ENCODE results near the gene NBAS.

The NBAS gene

GRCh38 chr2:15302154-15302553 is 259.0 kb downstream of the NBAS start:
- ChIA-PET CTCF (interaction anchor here (1.2 to 2.0 kb wide), 3 partner anchors 11 to 38 kb away, joined by 3 to 6 read pairs (median 5); no protein-coding TSS in a partner anchor), POLR2A (no interaction called here)
- DNase-seq (ENCODE audit: extremely low spot score) = no peak
- TF ChIP-seq, protein P1, sequence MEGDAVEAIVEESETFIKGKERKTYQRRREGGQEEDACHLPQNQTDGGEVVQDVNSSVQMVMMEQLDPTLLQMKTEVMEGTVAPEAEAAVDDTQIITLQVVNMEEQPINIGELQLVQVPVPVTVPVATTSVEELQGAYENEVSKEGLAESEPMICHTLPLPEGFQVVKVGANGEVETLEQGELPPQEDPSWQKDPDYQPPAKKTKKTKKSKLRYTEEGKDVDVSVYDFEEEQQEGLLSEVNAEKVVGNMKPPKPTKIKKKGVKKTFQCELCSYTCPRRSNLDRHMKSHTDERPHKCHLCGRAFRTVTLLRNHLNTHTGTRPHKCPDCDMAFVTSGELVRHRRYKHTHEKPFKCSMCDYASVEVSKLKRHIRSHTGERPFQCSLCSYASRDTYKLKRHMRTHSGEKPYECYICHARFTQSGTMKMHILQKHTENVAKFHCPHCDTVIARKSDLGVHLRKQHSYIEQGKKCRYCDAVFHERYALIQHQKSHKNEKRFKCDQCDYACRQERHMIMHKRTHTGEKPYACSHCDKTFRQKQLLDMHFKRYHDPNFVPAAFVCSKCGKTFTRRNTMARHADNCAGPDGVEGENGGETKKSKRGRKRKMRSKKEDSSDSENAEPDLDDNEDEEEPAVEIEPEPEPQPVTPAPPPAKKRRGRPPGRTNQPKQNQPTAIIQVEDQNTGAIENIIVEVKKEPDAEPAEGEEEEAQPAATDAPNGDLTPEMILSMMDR (IDR thresholded peaks at IDR 0.05; ENCODE audit: control extremely low read depth, extremely low read depth, low read depth, missing control alignments) = no peak

- TF ChIP-seq, protein P1 (IDR thresholded peaks at IDR 0.05; ENCODE audit: control extremely low read depth, extremely low read depth, low read depth, missing control alignments) = no peak
- CTCF ChIA-PET = interaction anchor here (1.2 to 2.0 kb wide), 5 partner anchors 10 to 40 kb away, joined by 3 to 6 read pairs (median 5); no protein-coding TSS in a partner anchor
- POLR2A ChIA-PET = no interaction called here
- no peak for DNase-seq (ENCODE audit: extremely low spot score)
Observed at GRCh38 chr2:15300624-15301573, 260.2 kb downstream of the NBAS start.

DNA sequence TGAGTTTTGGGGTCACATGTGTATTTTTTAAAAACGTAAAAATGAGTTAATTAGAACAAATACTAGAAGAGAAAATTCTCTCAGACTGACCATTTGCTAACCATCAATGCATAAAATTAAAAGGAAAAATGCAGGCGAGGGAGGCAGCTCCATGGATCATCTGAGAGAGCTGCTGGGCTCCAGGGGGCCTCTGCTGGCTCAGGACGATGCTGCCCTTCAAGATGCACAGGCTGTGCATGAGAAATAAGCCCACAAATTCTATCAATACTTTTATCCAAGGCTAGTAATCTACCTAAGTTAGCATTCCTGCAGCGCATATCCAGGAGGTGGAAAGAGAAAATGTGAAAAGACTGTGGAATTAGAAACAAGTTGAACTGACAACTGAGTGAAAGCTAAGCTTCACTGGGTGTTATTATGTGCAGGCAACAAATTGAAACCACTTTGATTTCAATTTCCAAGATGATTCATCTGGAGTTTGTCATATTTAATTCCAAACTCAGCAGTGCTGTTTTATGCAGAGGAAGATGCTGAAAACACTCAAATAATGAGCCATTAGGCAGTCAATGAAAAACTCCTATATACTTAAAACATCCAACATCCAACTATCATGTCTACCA is 261.1 kb downstream of the NBAS start:
- TF ChIP-seq, protein P1 (IDR thresholded peaks at IDR 0.05; ENCODE audit: control extremely low read depth, extremely low read depth, low read depth, missing control alignments) = no peak
- DNase-seq (ENCODE audit: extremely low spot score) = no peak
- CTCF ChIA-PET = interaction anchor here (1.6 to 2.0 kb wide), 3 partner anchors 9 to 36 kb away, joined by 4 to 6 read pairs (median 6); no protein-coding TSS in a partner anchor
- POLR2A ChIA-PET = no interaction called here

DNA sequence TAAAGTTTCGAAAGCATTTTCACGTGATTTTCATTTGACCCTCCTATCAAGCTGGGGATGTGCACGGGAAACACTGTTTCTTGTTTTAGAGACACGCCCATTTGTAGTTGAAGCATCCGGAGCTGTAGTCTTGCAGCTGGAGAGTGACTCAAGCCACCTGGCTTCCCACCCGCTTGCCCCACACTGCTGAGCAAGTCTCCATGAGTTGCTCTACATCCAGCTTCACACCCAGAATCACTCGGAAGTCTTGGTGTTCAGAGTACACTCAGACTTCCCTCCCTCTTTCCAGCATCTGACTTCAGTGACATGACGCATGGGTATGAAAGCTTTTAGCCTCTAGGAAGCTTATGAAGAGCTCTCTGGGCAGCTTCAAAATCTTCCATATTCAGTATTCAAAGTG is 262.4 kb downstream of the NBAS start:
- TF ChIP-seq, protein P1 (IDR thresholded peaks at IDR 0.05; ENCODE audit: control extremely low read depth, extremely low read depth, low read depth, missing control alignments) = no peak
- ChIA-PET CTCF (interaction anchor here (1.0 to 1.7 kb wide), 2 partner anchors 10 to 15 kb away, joined by 4 to 6 read pairs; no protein-coding TSS in a partner anchor), POLR2A (no interaction called here)
- no peak for DNase-seq (ENCODE audit: extremely low spot score)

DNA sequence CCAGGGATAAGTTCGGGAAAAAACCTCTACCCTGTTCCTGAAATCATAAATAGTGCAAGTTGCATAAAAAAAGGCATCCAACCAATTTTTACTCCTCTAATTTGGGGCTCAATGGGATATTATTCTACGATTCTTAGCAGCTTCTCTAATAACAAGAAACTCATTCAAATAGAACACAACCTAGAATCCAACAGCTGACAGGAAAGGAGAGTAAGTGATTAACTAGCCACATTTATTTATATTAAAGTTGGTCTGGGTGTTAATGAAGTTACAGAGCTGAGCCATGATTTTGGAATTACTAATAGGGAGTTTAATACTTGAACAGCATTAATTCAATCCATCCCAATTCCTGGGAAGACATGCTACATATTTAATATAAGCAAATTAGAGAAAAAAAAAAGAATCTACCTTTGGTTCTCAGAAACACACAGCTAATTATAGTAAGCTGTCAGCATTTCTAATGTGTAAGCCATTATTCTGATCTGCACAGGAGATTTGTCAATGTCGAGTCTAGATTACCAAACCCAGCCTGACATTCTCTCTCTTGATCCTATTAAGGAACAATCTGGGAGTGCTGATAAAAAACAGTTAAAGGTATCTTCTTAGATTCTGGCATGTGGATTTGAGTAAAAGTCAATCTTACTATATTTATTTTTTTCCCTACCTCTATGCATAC is 267.7 kb downstream of the NBAS start:
- CTCF ChIA-PET = no interaction called here
- POLR2A ChIA-PET = no interaction called here
- TF ChIP-seq, protein P1 (IDR thresholded peaks at IDR 0.05; ENCODE audit: control extremely low read depth, extremely low read depth, low read depth, missing control alignments) = no peak
- no peak for DNase-seq (ENCODE audit: extremely low spot score)

All from GM10248 (cell line).